Testis (tissue), 3 donors: ENCODE results near the gene NBEA. TPM values are rescaled to one million over a fixed set of nuclear protein-coding genes. Genes with fewer than 3 reads are reported as not detected.

Experiments used
- DNase-seq: peaks from one replicate; pipeline ENCODE4 v3.0.0-alpha.2; 2019
- H3K27ac ChIP-seq, 2 donors: fragments of 200-600 bp; sonication (generic); one replicate each; pipeline ENCODE4 v1.5.1; 2019
- H3K27me3 ChIP-seq: fragments of 200-600 bp; sonication (generic); one replicate; pipeline ENCODE4 v1.5.1; 2019
- H3K36me3 ChIP-seq: fragments of 200-600 bp; sonication (generic); one replicate; pipeline ENCODE4 v1.5.1; 2017; ENCODE audit warnings: low read depth; ENCODE audit errors: missing control alignments
- H3K4me1 ChIP-seq: fragments of 200-600 bp; sonication (generic); one replicate; pipeline ENCODE4 v1.5.1; 2019
- H3K4me3 ChIP-seq, 2 donors: fragments of 200-600 bp; sonication (generic); one replicate each; pipeline ENCODE4 v1.5.1; 2017 to 2019
- H3K9me3 ChIP-seq: fragments of 200-600 bp; sonication (generic); one replicate; pipeline ENCODE4 v1.5.1; 2017
- POLR2A ChIP-seq: fragments of 450-650 bp; IDR thresholded peaks from one replicate; pipeline ENCODE4 v1.6.1; 2017; ENCODE audit warnings: antibody characterized with exemption, mild to moderate bottlenecking, moderate library complexity
- WGBS, 2 donors: methylation state at CpG; one replicate each; pipeline ENCODE4 v1.1.5; 2018; 5-methylcytosine and 5-hydroxymethylcytosine counted together
- intact Hi-C: fragments of 100-400 bp; cut with DNase I; formaldehyde crosslinking; loops from one replicate; pipeline ENCODE4 v1.15.1; 2023; ENCODE audit warnings: low total_unique reads
- polyA plus RNA-seq: library from polyadenylated mRNA; stranded (reverse); fragments of 350-450 nt; fragmentation: Illumina TruSeq; extraction: RNeasy Lipid Tissue Mini Kit (QIAGEN cat#74804); gene quantifications from one replicate; pipeline ENCODE4 v1.2.3, GENCODE V29; 2014; ENCODE audit warnings: low read depth, low replicate concordance; ENCODE audit not compliant: insufficient read depth
- total RNA-seq, 2 donors: library from RNA; depleted of rRNA; stranded (reverse); fragments of >200 nt; gene quantifications; one replicate each; pipeline ENCODE4 v1.2.3, GENCODE V29; 2016
- TF ChIP-seq, protein P1 (sequence below), 3 experiments: fragments of 450-650 bp in 2 of 3; fragments of 200-600 bp in 1 of 3; sonication (generic) in 1 of 3; IDR thresholded peaks; one replicate each; pipeline ENCODE4 v1.5.1; 2016 to 2019; ENCODE audit warnings: antibody characterized with exemption in 3 of 3, mild to moderate bottlenecking in 2 of 3, moderate library complexity in 1 of 3

Gene NBEA
- total and polyA plus RNA-seq, 3 donors from 2014 or later = 8.6 to 22.2 (median 18.3) TPM

DNA sequence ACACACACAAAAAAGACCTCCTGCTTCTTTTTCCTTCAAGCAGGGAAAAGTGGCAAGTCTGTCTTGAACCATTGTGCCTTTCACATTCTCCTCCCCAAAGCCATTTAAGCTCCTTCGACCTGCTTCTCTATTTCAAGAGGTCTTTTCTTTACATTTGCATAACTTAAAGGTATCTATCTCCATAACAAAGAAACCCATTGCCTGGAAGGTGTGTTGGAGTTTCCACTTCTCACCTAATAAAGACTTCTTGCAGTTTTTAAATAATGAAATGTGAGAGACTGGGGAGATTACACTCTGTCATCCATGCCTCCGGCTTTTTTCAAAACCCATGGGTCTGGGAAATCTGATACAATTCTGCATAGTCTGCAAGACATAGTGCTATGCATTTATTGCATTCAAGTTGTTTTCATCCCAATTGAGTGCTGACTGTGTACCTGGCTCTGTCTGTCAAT is 41.8 kb upstream of the NBEA start:
- no peak for DNase-seq
- Histone ChIP-seq H3K4me1 (no peaks in the 10 kb centered on the region), H3K36me3 (no peaks in the 10 kb centered on the region), H3K4me3 (no peak overlapping the region), H3K27ac (no peak overlapping the region), H3K9me3 (no peaks in the 10 kb centered on the region), H3K27me3 (no peaks in the 10 kb centered on the region)
- no peak for TF ChIP-seq POLR2A
- TF ChIP-seq, protein P1, sequence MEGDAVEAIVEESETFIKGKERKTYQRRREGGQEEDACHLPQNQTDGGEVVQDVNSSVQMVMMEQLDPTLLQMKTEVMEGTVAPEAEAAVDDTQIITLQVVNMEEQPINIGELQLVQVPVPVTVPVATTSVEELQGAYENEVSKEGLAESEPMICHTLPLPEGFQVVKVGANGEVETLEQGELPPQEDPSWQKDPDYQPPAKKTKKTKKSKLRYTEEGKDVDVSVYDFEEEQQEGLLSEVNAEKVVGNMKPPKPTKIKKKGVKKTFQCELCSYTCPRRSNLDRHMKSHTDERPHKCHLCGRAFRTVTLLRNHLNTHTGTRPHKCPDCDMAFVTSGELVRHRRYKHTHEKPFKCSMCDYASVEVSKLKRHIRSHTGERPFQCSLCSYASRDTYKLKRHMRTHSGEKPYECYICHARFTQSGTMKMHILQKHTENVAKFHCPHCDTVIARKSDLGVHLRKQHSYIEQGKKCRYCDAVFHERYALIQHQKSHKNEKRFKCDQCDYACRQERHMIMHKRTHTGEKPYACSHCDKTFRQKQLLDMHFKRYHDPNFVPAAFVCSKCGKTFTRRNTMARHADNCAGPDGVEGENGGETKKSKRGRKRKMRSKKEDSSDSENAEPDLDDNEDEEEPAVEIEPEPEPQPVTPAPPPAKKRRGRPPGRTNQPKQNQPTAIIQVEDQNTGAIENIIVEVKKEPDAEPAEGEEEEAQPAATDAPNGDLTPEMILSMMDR (IDR thresholded peaks at IDR 0.05) = no peak
- intact Hi-C loops = no loop called here
- 60 to 73% methylated on average over 2 of the region's 2 CpGs for WGBS, 2 donors

DNA sequence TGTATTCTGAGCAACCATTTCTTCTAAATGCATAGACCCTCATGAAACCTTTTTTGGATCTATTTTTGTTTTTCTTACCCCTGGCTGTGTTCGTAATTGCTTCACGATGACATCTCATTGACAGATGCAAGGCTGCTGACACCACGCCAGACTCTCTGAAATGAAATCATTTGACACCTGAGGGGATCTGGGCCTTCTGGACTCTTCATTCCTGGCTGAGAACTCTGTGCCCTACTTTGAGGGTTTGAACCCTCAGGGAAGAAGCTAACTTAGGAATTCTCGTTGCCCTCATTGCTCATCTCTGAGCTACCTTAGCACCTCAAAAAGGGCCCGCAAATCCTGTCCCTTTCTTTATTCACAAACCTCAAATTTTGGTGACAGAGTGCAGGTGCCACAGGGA is 40.5 kb upstream of the NBEA start:
- intact Hi-C loops = no loop called here
- no peak for DNase-seq
- Histone ChIP-seq H3K27me3 (no peaks in the 10 kb centered on the region), H3K4me3 (no peak overlapping the region), H3K27ac (no peak overlapping the region), H3K9me3 (no peaks in the 10 kb centered on the region), H3K36me3 (no peaks in the 10 kb centered on the region), H3K4me1 (no peaks in the 10 kb centered on the region)
- TF ChIP-seq, protein P1 (IDR thresholded peaks at IDR 0.05) = no peak
- TF ChIP-seq POLR2A = no peak
- WGBS, 2 donors = 73 to 80% methylated on average over 5 of the region's 5 CpGs

DNA sequence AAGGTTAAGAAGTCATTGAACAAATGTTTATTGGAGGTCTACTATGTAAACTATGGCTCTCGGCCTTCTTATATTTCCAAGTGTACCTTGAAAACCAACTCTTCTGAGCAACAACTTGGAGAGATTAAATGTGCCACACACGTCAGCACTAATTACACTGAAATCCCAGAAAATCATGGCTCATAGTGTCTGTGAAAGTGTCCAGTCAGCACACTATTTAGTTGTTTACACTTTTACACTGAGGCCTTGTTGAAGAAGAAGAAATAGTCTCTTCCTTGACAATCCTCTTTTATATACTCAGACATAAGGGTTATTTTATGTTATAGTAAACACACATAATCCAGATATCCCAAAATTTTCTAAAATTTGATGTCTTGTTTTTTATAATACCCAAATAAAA is 30.9 kb upstream of the NBEA start:
- Histone ChIP-seq H3K36me3 (no peaks in the 10 kb centered on the region), H3K4me1 (no peaks in the 10 kb centered on the region), H3K27ac (no peak overlapping the region), H3K27me3 (no peaks in the 10 kb centered on the region), H3K9me3 (no peaks in the 10 kb centered on the region), H3K4me3 (no peak overlapping the region)
- TF ChIP-seq POLR2A = no peak
- TF ChIP-seq, protein P1 (IDR thresholded peaks at IDR 0.05) = no peak
- no peak for DNase-seq
- 92 to 95% methylated on average over 2 of the region's 2 CpGs for WGBS, 2 donors
- intact Hi-C loops = no loop called here

DNA sequence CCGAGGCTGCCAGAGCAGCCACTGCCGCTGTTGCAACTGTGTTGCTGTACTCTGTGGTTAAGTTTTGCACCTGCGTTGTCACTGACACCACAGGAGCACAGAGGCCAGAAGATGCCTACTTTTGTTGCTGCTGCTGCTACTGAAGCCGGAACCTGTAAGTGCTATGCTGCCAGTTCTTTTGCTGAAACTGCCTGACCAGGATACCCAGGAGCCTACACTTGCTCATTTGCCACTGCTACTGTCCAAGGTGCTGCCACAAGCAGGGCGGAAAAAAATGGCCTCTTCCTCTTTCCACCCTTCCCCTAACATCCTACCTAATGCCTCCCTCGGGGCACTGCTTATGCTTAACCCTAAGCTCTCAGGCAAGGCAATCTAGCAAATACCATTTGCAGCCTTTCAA is 29.0 kb upstream of the NBEA start:
- Histone ChIP-seq H3K4me3 (no peak overlapping the region), H3K36me3 (no peaks in the 10 kb centered on the region), H3K27ac (no peak overlapping the region), H3K27me3 (no peaks in the 10 kb centered on the region), H3K9me3 (no peaks in the 10 kb centered on the region), H3K4me1 (no peaks in the 10 kb centered on the region)
- TF ChIP-seq, protein P1 (IDR thresholded peaks at IDR 0.05) = no peak
- TF ChIP-seq POLR2A = no peak
- DNase-seq = no peak
- intact Hi-C loops = no loop called here
- WGBS, 2 donors = 57 to 58% methylated on average over 6 of the region's 6 CpGs

DNA sequence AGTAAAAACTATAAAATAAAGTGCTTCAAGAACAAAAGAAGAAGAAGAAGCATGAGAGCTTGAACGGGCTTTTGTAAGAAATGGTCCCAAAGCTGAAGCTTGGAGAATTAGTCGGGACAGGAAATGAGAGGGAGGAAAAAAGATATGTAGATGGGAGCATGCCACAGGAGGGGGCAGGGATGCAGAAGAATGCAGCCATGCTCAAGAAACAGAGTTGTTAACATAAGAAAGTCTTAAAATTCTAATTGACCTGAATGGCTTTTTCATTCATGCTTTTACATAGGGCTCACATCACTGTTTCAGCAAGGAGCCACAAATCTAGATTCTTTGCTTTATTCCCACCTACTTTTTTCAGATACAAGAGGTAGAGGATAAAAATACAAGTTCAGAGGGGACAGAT is 27.7 kb upstream of the NBEA start:
- Histone ChIP-seq H3K9me3 (no peaks in the 10 kb centered on the region), H3K4me1 (no peaks in the 10 kb centered on the region), H3K36me3 (no peaks in the 10 kb centered on the region), H3K27ac (no peak overlapping the region), H3K4me3 (no peak overlapping the region), H3K27me3 (no peaks in the 10 kb centered on the region)
- intact Hi-C loops = no loop called here
- 25 to 27% methylated on average over 2 of the region's 2 CpGs for WGBS, 2 donors
- DNase-seq = no peak
- TF ChIP-seq, protein P1 (IDR thresholded peaks at IDR 0.05) = no peak
- TF ChIP-seq POLR2A = no peak
